Keratinocyte (primary cell): ENCODE data around the gene DNAJB4. TPM values are rescaled to one million over a fixed set of nuclear protein-coding genes. Genes with fewer than 3 reads are reported as not detected.

Source experiments
- DNase-seq: peaks from one replicate; pipeline ENCODE4 v3.0.0-alpha.2; 2011; ENCODE audit warnings: low read depth, missing footprints, low spot score
- FAIRE-seq: peaks from 2 replicates; lab custom pipeline; 2011; peaks lifted over from hg19 to GRCh38; lab: Jason Lieb, UNC
- H2AFZ ChIP-seq: 2 replicates; pipeline ENCODE4 v1.6.0; 2012; ENCODE audit warnings: low read length, control low read depth, inconsistent platforms; ENCODE audit not compliant: control insufficient read depth
- H3K27ac ChIP-seq: 2 replicates; pipeline ENCODE4 v1.5.1; 2011; ENCODE audit warnings: low read length; ENCODE audit not compliant: control insufficient read depth, insufficient read depth
- H3K27me3 ChIP-seq: 3 replicates; pipeline ENCODE4 v1.6.0; 2011; ENCODE audit warnings: low read length; ENCODE audit not compliant: control insufficient read depth, insufficient read depth; ENCODE audit errors: extremely low read depth
- H3K36me3 ChIP-seq, 2 experiments: 2 replicates in 1 of 2; 3 replicates in 1 of 2; pipeline ENCODE4 v1.5.1; 2011; ENCODE audit warnings: low read length in 2 of 2, mild to moderate bottlenecking in 1 of 2; ENCODE audit not compliant: control insufficient read depth in 2 of 2, insufficient read depth in 2 of 2; ENCODE audit errors: extremely low read depth in 1 of 2
- H3K4me1 ChIP-seq: 3 replicates; pipeline ENCODE4 v1.5.1; 2011; ENCODE audit warnings: low read length; ENCODE audit not compliant: control insufficient read depth, insufficient read depth; ENCODE audit errors: extremely low read depth
- H3K4me2 ChIP-seq: 3 replicates; pipeline ENCODE4 v1.6.0; 2011; ENCODE audit warnings: low read depth, low read length; ENCODE audit not compliant: control insufficient read depth, insufficient read depth; ENCODE audit errors: extremely low read depth
- H3K4me3 ChIP-seq, 3 experiments: fragments of 200-600 bp in 1 of 3; sonication (generic) in 1 of 3; 2 replicates in 2 of 3; 3 replicates in 1 of 3; pipeline ENCODE4 v1.5.1; 2011 to 2016; ENCODE audit warnings: low read length in 3 of 3, mild to moderate bottlenecking in 3 of 3, control low read depth in 2 of 3, inconsistent platforms in 1 of 3, low read depth in 1 of 3, mixed read lengths in 1 of 3, mixed run types in 1 of 3, moderate library complexity in 1 of 3; ENCODE audit not compliant: control insufficient read depth in 2 of 3, insufficient read depth in 2 of 3; ENCODE audit errors: extremely low read depth in 1 of 3
- H3K79me2 ChIP-seq: 2 replicates; pipeline ENCODE4 v1.6.0; 2012; ENCODE audit warnings: low read length; ENCODE audit not compliant: control insufficient read depth, insufficient read depth
- H3K9ac ChIP-seq: 3 replicates; pipeline ENCODE4 v1.6.0; 2011; ENCODE audit warnings: low read length; ENCODE audit not compliant: control insufficient read depth, insufficient read depth; ENCODE audit errors: extremely low read depth
- H3K9me1 ChIP-seq: 3 replicates; pipeline ENCODE4 v1.6.0; 2011; ENCODE audit warnings: low read length; ENCODE audit not compliant: control insufficient read depth, insufficient read depth; ENCODE audit errors: extremely low read depth
- H3K9me3 ChIP-seq: 2 replicates; pipeline ENCODE4 v1.5.1; 2012; ENCODE audit warnings: low read depth, low read length; ENCODE audit not compliant: control insufficient read depth
- H4K20me1 ChIP-seq: 3 replicates; pipeline ENCODE4 v1.6.0; 2011; ENCODE audit warnings: low read length; ENCODE audit not compliant: control insufficient read depth, insufficient read depth; ENCODE audit errors: extremely low read depth
- CTCF ChIP-seq, 3 experiments: IDR thresholded peaks in 1 of 3; conservative IDR thresholded peaks in 1 of 3; optimal IDR thresholded peaks in 1 of 3; 2 replicates in 2 of 3; 3 replicates in 1 of 3; pipeline versions ENCODE3 to v1.5.1; 2011; ENCODE audit warnings: low read length in 3 of 3, mild to moderate bottlenecking in 3 of 3, moderate library complexity in 2 of 3, control low read depth in 1 of 3, inconsistent platforms in 1 of 3; ENCODE audit not compliant: insufficient read depth in 2 of 3; ENCODE audit errors: extremely low read depth in 1 of 3
- EZH2 ChIP-seq: IDR thresholded peaks from one replicate; pipeline ENCODE4 v1.6.1; 2012; ENCODE audit warnings: inconsistent platforms, mild to moderate bottlenecking, low read length, moderate library complexity
- dilution Hi-C: fragments of 300-500 bp; cut with MboI; formaldehyde crosslinking; loops from one replicate; pipeline ENCODE4 v1.7.0; 2020; ENCODE audit warnings: low sequenced_read_pairs; ENCODE audit not compliant: extremely low pct_ligation_motif_present
- polyA plus RNA-seq, 5 experiments: library from polyadenylated mRNA; depleted of rRNA in 3 of 5; stranded (reverse) in 3 of 5; stranded (forward) in 1 of 5; unstranded in 1 of 5; fragments of >200 nt; gene quantifications; 1 replicate in 1 of 5; 2 replicates in 3 of 5; 3 replicates in 1 of 5; pipeline versions ENCODE4 v1.2.1 to v1.2.3, GENCODE V29; 2011 to 2012; ENCODE audit warnings: missing spikeins in 2 of 5, low read depth in 1 of 5, low replicate concordance in 1 of 5

DNAJB4 gene
- polyA plus RNA-seq, 1 donor (not counting 4 experiments of a cell fraction or from before 2014, with no cell fraction given), result 30.9 TPM

- peak; percentile 26 for DNase-seq
- H3K4me1 ChIP-seq, result peaks cover 13% of the 10 kb centered on the region
These were observed 639 bp upstream of the DNAJB4 start for GRCh38 chr1:78003882-78004718.

GRCh38 chr1:78005448-78005722 lies 646 bp downstream of the DNAJB4 start:
- H3K27ac ChIP-seq, result peak overlapping the region; percentile 99
- peaks cover 18% of the 10 kb centered on the region for H3K79me2 ChIP-seq
- peaks cover 13% of the 10 kb centered on the region for H3K4me1 ChIP-seq
- H2AFZ ChIP-seq, result no peak overlapping the region
- no peak for DNase-seq
- TF ChIP-seq EZH2, result no peak
- TF ChIP-seq CTCF (optimal IDR thresholded peaks at IDR 0.05 in 1 of 3, IDR thresholded peaks at IDR 0.05 in 1 of 3, conservative IDR thresholded peaks at IDR 0.05 in 1 of 3; ENCODE audit: extremely low read depth in 1 of 3, insufficient read depth in 2 of 3, low read length in 3 of 3), result no peak
- H3K9me3 ChIP-seq, result no peaks in the 10 kb centered on the region
- no peaks in the 10 kb centered on the region for H4K20me1 ChIP-seq
- no peaks in the 10 kb centered on the region for H3K9me1 ChIP-seq
- H3K4me2 ChIP-seq, result peak overlapping the region; percentile 89
- H3K4me3 ChIP-seq, result peak overlapping the region; percentile 53 to 76 (median 67)
- no peak for FAIRE-seq
- dilution Hi-C loops, result no loop called here
- no peaks in the 10 kb centered on the region for H3K36me3 ChIP-seq
- peak overlapping the region; percentile 88 for H3K9ac ChIP-seq
- H3K27me3 ChIP-seq, result no peaks in the 10 kb centered on the region

More at GRCh38 chr1:78003882-78004718, 639 bp upstream of the DNAJB4 start:
- H2AFZ ChIP-seq, result peak overlapping the region; percentile 81
- H3K9me3 ChIP-seq, result no peaks in the 10 kb centered on the region
- H3K27ac ChIP-seq, result peak overlapping the region; percentile 99
- H3K4me2 ChIP-seq, result peak overlapping the region; percentile 89
- TF ChIP-seq CTCF (optimal IDR thresholded peaks at IDR 0.05 in 1 of 3, IDR thresholded peaks at IDR 0.05 in 1 of 3, conservative IDR thresholded peaks at IDR 0.05 in 1 of 3; ENCODE audit: extremely low read depth in 1 of 3, insufficient read depth in 2 of 3, low read length in 3 of 3), result no peak
- no peak for TF ChIP-seq EZH2
- H3K36me3 ChIP-seq, result no peaks in the 10 kb centered on the region
- H3K79me2 ChIP-seq, result peaks cover 18% of the 10 kb centered on the region
- H4K20me1 ChIP-seq, result no peaks in the 10 kb centered on the region
- peak overlapping the region in 2 of 3 experiments; percentile 67 to 76 for H3K4me3 ChIP-seq
- H3K9me1 ChIP-seq, result no peaks in the 10 kb centered on the region
- no peak for FAIRE-seq
- peak overlapping the region; percentile 88 for H3K9ac ChIP-seq
- no peaks in the 10 kb centered on the region for H3K27me3 ChIP-seq
- dilution Hi-C loops, result no loop called here
